ENCODE data around the gene CIT.

- no peak for TF ChIP-seq TAF1 (IDR thresholded peaks at IDR 0.05; ENCODE audit: borderline replicate concordance, insufficient read depth, low read length)
- TF ChIP-seq POLR2AphosphoS5 (IDR thresholded peaks at IDR 0.05; ENCODE audit: low read depth, low read length), result no peak
These were observed 177.0 kb downstream of the CIT start for GRCh38 chr12:119700078-119700477.
